Measurements from ENCODE around the gene FAM168A. TPM values are rescaled to one million over a fixed set of nuclear protein-coding genes. Genes with fewer than 3 reads are reported as not detected.

FAM168A gene
- total RNA-seq, 1 donor from 2014 or later: 19.2 TPM

DNA sequence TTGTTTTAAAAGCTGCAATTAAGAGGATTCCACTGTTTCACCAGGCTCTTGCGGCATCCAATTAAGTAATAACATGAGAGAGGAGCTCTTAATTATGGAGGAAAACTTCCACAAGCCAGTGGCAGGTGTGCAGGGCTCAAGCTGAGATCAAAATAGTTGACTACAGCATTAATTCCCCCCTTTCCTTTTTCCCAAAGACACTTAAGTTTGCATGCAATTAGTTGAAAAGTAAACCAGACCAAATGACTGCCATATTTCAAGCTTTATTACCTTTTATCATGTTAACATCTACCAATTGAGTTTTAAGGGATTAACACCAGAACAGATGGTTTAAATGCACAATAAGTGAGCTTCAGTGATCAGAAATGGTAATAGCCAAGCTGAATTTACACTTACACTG, 32.1 kb downstream of the FAM168A start:
- intact Hi-C loops (cut with micrococcal nuclease): no loop called here

DNA sequence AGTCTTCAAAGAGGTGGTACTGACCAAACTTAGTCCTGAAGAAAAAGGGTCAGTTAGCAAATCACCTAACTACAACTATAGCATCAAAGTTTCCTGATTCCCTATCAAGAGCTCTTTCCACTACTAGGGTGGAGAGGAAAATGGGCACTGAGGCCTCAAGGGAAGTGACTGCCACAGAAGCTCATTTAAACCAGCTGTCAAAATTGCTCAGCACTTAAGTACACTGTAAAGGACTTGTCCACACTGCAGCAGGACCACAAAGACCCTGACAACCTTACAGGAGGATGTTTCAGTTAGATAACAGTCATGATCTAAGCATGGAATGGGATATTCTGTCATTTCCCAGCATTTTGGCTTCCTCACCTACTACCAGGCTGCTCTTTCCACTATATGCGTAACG, 33.0 kb downstream of the FAM168A start:
- intact Hi-C loops (cut with micrococcal nuclease): no loop called here
- H3K4me3 Mint-ChIP-seq (ENCODE audit: low read depth): no peak overlapping the region

More for the DNA sequence above, 32.1 kb downstream of the FAM168A start:
- no peaks in the 10 kb centered on the region for H3K9me3 Mint-ChIP-seq
- H3K27me3 Mint-ChIP-seq (ENCODE audit: low read depth): no peaks in the 10 kb centered on the region
- no peak overlapping the region for H3K27ac Mint-ChIP-seq
- no peak for DNase-seq (ENCODE audit: low spot score)
- no peaks in the 10 kb centered on the region for H3K36me3 Mint-ChIP-seq (ENCODE audit: low read depth)
- H3K4me1 Mint-ChIP-seq (ENCODE audit: low read depth): no peaks in the 10 kb centered on the region
- H3K4me3 Mint-ChIP-seq (ENCODE audit: low read depth): no peak overlapping the region

DNA sequence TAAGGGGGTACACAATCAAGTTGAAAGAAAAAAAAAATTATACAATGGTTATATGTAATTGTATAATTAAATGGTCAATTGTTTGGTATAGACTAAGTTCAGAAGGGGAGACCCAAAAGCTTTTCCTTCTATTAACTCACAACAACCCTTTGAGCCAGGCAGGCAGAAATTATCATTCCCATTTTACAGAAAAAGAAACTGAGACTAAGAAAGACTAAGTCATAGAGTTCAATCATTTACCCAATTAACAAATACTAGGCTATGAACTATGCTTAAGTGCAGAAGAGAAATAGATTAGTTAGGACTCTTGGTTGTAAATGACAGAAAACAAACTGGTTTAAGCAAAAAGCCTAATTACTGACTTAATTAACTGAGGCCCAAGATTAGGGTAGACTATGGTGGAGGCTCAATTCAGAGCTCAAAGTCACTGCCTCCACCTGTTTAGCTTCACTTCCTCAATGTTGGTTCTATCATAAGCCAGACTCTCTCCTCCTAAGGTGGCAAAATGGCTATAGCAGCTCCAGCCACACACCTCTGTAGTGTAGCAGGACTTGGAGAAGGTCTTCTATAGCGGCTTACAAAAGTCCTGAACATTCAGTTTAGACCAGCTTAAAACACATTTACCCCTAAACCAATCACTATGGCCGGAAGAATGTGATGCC, 34.2 kb downstream of the FAM168A start:
- no peaks in the 10 kb centered on the region for H3K4me1 Mint-ChIP-seq (ENCODE audit: low read depth)
- intact Hi-C loops (cut with micrococcal nuclease): no loop called here
- no peaks in the 10 kb centered on the region for H3K27me3 Mint-ChIP-seq (ENCODE audit: low read depth)
- H3K4me3 Mint-ChIP-seq (ENCODE audit: low read depth): no peak overlapping the region
- no peaks in the 10 kb centered on the region for H3K9me3 Mint-ChIP-seq
- no peaks in the 10 kb centered on the region for H3K36me3 Mint-ChIP-seq (ENCODE audit: low read depth)
- H3K27ac Mint-ChIP-seq: no peak overlapping the region
- no peak for DNase-seq (ENCODE audit: low spot score)

More for the DNA sequence above, 33.0 kb downstream of the FAM168A start:
- no peak overlapping the region for H3K27ac Mint-ChIP-seq
- no peaks in the 10 kb centered on the region for H3K9me3 Mint-ChIP-seq
- no peaks in the 10 kb centered on the region for H3K36me3 Mint-ChIP-seq (ENCODE audit: low read depth)
- no peaks in the 10 kb centered on the region for H3K27me3 Mint-ChIP-seq (ENCODE audit: low read depth)
- DNase-seq (ENCODE audit: low spot score): no peak
- H3K4me1 Mint-ChIP-seq (ENCODE audit: low read depth): no peaks in the 10 kb centered on the region

DNA sequence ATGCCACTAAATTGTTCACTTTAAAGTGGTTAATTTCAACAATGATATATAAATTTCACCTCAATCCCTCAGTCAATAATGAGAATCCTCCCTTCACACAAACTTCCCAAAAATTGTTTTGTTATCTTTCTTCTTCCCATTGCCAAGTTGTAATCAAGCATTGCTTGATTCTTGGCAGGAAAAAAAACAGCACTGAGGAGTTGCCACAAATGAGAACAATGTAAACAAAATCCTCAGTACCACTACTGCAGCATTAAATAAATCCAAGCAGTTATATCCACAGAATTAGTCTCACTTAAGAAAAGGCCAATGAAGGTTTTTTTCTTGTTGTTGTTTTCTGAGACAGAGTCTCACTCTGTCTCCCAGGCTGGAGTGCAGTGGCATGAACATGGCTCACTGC, 38.2 kb downstream of the FAM168A start:
- Mint-ChIP-seq H3K27me3 (ENCODE audit: low read depth) (no peaks in the 10 kb centered on the region), H3K36me3 (ENCODE audit: low read depth) (peaks cover 11% of the 10 kb centered on the region), H3K4me1 (ENCODE audit: low read depth) (peaks cover 6% of the 10 kb centered on the region), H3K27ac (no peak overlapping the region), H3K9me3 (no peaks in the 10 kb centered on the region), H3K4me3 (ENCODE audit: low read depth) (no peak overlapping the region)
- intact Hi-C loops (cut with micrococcal nuclease): no loop called here
- DNase-seq (ENCODE audit: low spot score): no peak

DNA sequence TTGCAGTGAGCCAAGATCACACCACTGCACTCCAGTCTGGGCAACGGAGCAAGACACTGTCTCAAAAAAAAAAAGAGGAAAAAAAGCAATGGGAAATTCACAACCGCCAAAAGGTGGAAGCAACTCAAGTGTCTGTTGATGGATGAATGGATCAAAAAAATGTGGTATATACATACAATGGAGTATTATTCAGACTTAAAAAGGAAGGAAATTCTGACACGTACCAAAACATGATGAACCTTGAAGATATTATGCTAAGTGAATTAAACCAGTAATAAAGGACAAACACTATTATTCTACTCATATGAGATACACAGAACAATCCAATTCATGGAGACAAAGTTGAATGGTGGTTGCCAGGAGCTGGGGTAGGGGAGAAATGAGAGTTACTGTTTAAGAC, 40.9 kb downstream of the FAM168A start:
- DNase-seq (ENCODE audit: low spot score): no peak
- Mint-ChIP-seq H3K9me3 (no peaks in the 10 kb centered on the region), H3K27me3 (ENCODE audit: low read depth) (no peaks in the 10 kb centered on the region), H3K36me3 (ENCODE audit: low read depth) (peaks cover 12% of the 10 kb centered on the region), H3K4me1 (ENCODE audit: low read depth) (peaks cover 9% of the 10 kb centered on the region), H3K27ac (no peak overlapping the region), H3K4me3 (ENCODE audit: low read depth) (no peak overlapping the region)
- intact Hi-C loops (cut with micrococcal nuclease): no loop called here

DNA sequence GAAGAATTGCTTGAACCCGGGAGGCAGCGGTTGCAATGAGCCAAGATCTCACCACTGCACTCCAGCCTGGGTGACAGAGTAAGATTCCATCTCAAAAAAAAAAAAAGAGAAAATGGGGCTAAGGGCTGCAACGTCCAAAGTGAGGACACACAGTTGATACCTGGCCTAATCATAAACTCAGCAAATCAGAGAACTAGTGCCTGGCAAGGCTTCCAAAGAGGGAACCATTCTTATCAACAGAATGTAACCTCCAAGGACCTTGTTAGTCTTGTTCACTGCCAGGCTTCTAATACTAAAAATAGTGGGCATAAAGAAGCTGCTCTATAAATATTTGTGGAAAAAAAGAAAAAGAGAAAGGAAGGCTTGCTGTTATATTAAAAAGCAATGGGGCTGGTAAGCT, 42.3 kb downstream of the FAM168A start:
- peaks cover 14% of the 10 kb centered on the region for H3K4me1 Mint-ChIP-seq (ENCODE audit: low read depth)
- peaks cover 12% of the 10 kb centered on the region for H3K36me3 Mint-ChIP-seq (ENCODE audit: low read depth)
- intact Hi-C loops (cut with micrococcal nuclease): no loop called here
- no peak overlapping the region for H3K27ac Mint-ChIP-seq
- no peaks in the 10 kb centered on the region for H3K27me3 Mint-ChIP-seq (ENCODE audit: low read depth)
- DNase-seq (ENCODE audit: low spot score): no peak
- H3K4me3 Mint-ChIP-seq (ENCODE audit: low read depth): no peak overlapping the region
- H3K9me3 Mint-ChIP-seq: no peaks in the 10 kb centered on the region

DNA sequence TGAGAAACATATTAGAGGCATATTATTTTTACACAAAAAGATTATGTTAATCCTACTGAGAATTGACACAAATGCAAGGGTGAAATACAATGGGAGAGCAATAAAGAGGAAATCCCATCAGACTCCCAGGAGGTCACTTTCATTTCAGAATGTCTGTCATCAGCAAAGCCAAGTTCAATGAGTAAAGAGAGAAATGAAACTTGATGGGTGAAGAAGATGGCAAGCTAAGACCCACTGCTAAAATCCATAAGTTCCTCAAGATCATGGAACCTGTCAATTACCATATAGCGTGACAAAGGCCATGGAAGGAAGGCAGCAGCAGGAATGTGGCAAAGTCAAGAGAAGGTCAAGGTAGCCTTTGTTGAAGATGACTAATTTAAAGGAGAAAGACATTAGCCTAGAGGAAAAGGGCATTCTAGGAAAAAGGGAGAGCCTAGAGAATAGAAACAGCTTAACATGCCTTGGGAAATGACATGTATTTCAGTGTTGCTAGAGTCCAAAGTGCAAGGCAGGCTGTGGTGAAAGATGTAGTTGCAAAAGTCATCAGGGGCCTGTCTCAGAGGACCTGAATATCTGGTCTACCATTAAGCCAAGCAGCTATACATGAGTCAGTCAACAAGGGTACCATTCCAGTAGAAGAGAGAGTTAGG, 43.1 kb downstream of the FAM168A start:
- Mint-ChIP-seq H3K36me3 (ENCODE audit: low read depth) (peaks cover 12% of the 10 kb centered on the region), H3K27ac (no peak overlapping the region)

DNA sequence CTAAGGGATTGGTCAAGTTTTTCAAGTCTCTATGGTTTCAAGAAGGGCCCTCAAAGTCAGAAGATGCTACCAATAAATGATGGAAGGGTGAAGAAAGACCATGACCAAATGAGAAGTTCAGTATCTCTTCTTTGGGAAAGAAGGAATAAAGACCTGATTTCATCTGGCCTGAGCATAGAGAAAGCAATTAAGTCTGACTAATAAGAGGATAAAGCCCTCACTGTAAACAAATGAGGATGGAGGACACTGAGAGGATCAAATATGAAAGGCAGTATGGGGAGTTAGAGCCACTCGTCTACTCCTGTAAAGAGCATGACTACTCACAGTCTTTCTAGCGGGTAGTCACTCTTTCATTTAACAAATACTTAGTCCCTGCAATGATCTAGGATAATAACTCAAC, 44.6 kb downstream of the FAM168A start:
- DNase-seq (ENCODE audit: low spot score): no peak
- Mint-ChIP-seq H3K27ac (no peak overlapping the region), H3K9me3 (no peaks in the 10 kb centered on the region), H3K27me3 (ENCODE audit: low read depth) (no peaks in the 10 kb centered on the region), H3K36me3 (ENCODE audit: low read depth) (peaks cover 12% of the 10 kb centered on the region), H3K4me3 (ENCODE audit: low read depth) (no peak overlapping the region), H3K4me1 (ENCODE audit: low read depth) (peaks cover 20% of the 10 kb centered on the region)
- intact Hi-C loops (cut with micrococcal nuclease): no loop called here

More for the DNA sequence above, 43.1 kb downstream of the FAM168A start:
- Mint-ChIP-seq H3K9me3 (no peaks in the 10 kb centered on the region), H3K27me3 (ENCODE audit: low read depth) (no peaks in the 10 kb centered on the region), H3K4me3 (ENCODE audit: low read depth) (no peak overlapping the region), H3K4me1 (ENCODE audit: low read depth) (peaks cover 17% of the 10 kb centered on the region)
- intact Hi-C loops (cut with micrococcal nuclease): no loop called here
- DNase-seq (ENCODE audit: low spot score): no peak

DNA sequence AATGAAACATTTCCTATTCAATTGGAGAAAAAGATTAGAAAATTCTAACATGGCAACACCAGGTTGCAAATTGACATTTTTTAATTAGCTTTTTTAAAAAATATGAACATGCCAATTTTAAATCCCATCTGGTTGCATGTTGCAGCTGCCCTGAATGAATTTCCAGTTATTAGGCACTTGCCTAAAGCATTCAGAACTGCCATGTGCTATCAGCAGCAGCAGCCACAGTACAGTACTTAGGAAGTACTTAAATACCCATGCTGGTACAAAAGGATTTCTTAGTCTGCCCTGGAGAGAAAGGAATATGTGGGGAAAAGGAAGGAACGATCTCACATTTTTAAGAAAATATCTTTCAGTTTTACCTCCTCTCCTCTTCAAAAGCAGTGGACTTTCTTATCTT, 46.2 kb downstream of the FAM168A start:
- Mint-ChIP-seq H3K27me3 (ENCODE audit: low read depth) (no peaks in the 10 kb centered on the region), H3K36me3 (ENCODE audit: low read depth) (peaks cover 10% of the 10 kb centered on the region), H3K9me3 (no peaks in the 10 kb centered on the region), H3K4me3 (ENCODE audit: low read depth) (no peak overlapping the region), H3K4me1 (ENCODE audit: low read depth) (peaks cover 21% of the 10 kb centered on the region), H3K27ac (no peak overlapping the region)
- no peak for DNase-seq (ENCODE audit: low spot score)
- intact Hi-C loops (cut with micrococcal nuclease): no loop called here

DNA sequence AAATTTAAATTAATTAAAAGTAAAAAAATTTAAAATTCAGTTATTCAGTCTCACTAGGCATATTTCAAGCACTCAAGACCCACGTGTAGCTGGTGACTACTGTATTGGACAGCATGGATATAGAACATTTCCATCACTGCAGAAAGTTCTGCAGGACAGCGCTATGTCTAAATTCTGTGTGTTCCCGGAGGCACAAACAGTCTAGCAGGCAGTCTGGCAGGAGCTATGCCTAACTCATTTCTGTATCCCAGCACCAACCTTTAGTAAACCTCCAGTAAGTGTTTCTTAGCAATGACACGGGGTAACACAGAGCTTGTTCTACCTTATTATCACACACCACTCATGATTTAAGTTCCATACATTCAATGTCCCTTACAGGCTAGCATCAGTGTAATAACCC, 48.5 kb downstream of the FAM168A start:
- intact Hi-C loops (cut with micrococcal nuclease): no loop called here
- Mint-ChIP-seq H3K27ac (no peak overlapping the region), H3K27me3 (ENCODE audit: low read depth) (no peaks in the 10 kb centered on the region), H3K9me3 (no peaks in the 10 kb centered on the region), H3K4me1 (ENCODE audit: low read depth) (peaks cover 14% of the 10 kb centered on the region), H3K4me3 (ENCODE audit: low read depth) (no peak overlapping the region), H3K36me3 (ENCODE audit: low read depth) (no peaks in the 10 kb centered on the region)
- DNase-seq (ENCODE audit: low spot score): no peak

DNA sequence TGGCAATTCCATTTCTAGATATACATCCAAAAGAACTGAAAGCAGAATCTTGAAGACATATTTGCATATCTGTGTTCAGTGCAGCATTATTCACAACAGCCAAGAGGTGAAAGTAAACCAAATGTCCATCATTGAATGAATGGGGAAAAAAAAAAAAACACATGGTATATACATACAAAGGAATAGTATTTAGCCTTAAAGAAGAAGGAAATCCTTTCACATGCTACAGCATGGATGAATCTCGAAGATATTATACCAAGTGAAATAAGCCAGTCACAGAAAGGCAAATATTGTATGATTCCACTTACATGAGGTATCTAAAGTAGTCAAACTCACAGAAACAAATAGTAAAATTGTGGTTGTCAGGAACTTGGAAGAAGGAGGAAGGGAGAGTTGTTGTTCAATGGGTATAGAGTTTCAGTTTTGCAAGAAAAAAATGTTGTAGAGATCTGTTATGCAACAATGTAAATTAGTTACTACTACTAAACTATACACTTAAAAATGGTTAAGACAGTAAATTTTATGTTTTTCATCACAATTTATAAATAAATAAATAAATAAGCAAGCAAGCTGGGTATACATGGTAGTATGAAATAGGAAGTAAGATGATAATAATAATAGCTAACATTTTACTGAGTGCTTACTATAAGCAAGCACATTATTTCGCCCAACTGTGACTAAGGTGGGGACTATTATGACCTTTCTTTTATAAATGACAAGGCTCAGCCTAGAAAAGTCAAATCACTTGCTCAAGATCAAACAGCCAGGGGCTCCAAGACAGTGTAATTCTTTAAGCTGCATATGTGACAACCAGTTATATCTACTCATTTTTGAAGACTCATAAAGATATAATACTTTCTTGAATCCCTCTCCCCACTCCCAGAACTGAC, 50.0 kb downstream of the FAM168A start:
- H3K4me1 Mint-ChIP-seq (ENCODE audit: low read depth): peaks cover 14% of the 10 kb centered on the region
- no peak overlapping the region for H3K27ac Mint-ChIP-seq
- no peak for DNase-seq (ENCODE audit: low spot score)
- intact Hi-C loops (cut with micrococcal nuclease): no loop called here
- no peaks in the 10 kb centered on the region for H3K27me3 Mint-ChIP-seq (ENCODE audit: low read depth)
- no peaks in the 10 kb centered on the region for H3K9me3 Mint-ChIP-seq
- no peaks in the 10 kb centered on the region for H3K36me3 Mint-ChIP-seq (ENCODE audit: low read depth)
- H3K4me3 Mint-ChIP-seq (ENCODE audit: low read depth): no peak overlapping the region

DNA sequence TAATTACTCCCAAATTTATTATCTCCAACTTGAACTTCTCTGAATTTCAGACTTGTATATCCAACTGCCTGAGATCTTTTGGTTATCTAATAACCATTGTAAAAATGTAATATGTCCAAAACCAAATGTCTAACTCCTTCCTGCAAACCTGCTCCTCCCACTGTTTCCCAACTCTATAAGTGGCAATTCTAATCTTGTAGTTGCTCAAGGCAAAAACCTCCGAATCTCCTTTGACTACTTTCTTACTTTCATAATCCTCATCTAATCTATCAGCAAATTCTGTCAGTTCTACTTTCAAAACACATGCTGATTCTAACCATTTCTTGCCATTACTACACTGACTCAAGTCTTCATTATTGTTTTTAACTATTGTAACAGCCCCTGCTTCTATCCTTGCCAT, 55.7 kb downstream of the FAM168A start:
- no peak for DNase-seq (ENCODE audit: low spot score)
- no peak overlapping the region for H3K4me3 Mint-ChIP-seq (ENCODE audit: low read depth)
- H3K4me1 Mint-ChIP-seq (ENCODE audit: low read depth): peaks cover 19% of the 10 kb centered on the region
- no peaks in the 10 kb centered on the region for H3K36me3 Mint-ChIP-seq (ENCODE audit: low read depth)
- H3K9me3 Mint-ChIP-seq: no peaks in the 10 kb centered on the region
- intact Hi-C loops (cut with micrococcal nuclease): no loop called here
- H3K27ac Mint-ChIP-seq: no peak overlapping the region
- no peaks in the 10 kb centered on the region for H3K27me3 Mint-ChIP-seq (ENCODE audit: low read depth)

Data from activated T-helper 2 cell treated with anti-CD3 and anti-CD28 coated beads, Interferon-gamma antibody, Interleukin-2, Interleukin-4, amounts not matched to agents 10 μg/mL and 5 μg/mL and 100 μg/mL, durations not matched to agents 14 hours and 24 hours and 36 hours (primary cell).